KMS-11 (cell line): ENCODE measurements around the gene KRT77.

ENCODE experiments used
- H2AFZ ChIP-seq: fragments of 200-600 bp; sonication (generic); 2 replicates; pipeline ENCODE4 v1.6.1; 2016; ENCODE audit warnings: antibody characterized with exemption, mixed run types, low read depth
- H3K27ac ChIP-seq: fragments of 200-600 bp; sonication (generic); 2 replicates; pipeline ENCODE4 v1.6.1; 2016; ENCODE audit warnings: mild to moderate bottlenecking, mixed run types
- H3K27me3 ChIP-seq: fragments of 200-600 bp; sonication (generic); 2 replicates; pipeline ENCODE4 v1.6.1; 2017; ENCODE audit warnings: mild to moderate bottlenecking, low read depth, mixed run types, moderate library complexity; ENCODE audit not compliant: insufficient read depth
- H3K36me3 ChIP-seq: fragments of 200-600 bp; sonication (generic); 2 replicates; pipeline ENCODE4 v1.6.1; 2017; ENCODE audit warnings: mild to moderate bottlenecking, mixed run types; ENCODE audit not compliant: insufficient read depth
- H3K4me1 ChIP-seq: fragments of 200-600 bp; sonication (generic); 2 replicates; pipeline ENCODE4 v1.6.1; 2016; ENCODE audit warnings: mild to moderate bottlenecking, low read depth, mixed run types; ENCODE audit not compliant: poor library complexity, severe bottlenecking
- H3K4me2 ChIP-seq: fragments of 200-600 bp; sonication (generic); 2 replicates; pipeline ENCODE4 v1.7.0; 2016; ENCODE audit warnings: mild to moderate bottlenecking, mixed run types
- H3K4me3 ChIP-seq: fragments of 200-600 bp; sonication (generic); IDR thresholded peaks from 2 replicates; pipeline ENCODE4 v1.6.1; 2017; ENCODE audit warnings: low read depth, low read length, mixed read lengths; ENCODE audit not compliant: insufficient read depth
- H3K79me2 ChIP-seq: fragments of 200-600 bp; sonication (generic); 2 replicates; pipeline ENCODE4 v1.6.1; 2016; ENCODE audit warnings: low read depth, mixed run types; ENCODE audit not compliant: insufficient read depth
- H3K9ac ChIP-seq: fragments of 200-600 bp; sonication (generic); 2 replicates; pipeline ENCODE4 v1.6.1; 2016; ENCODE audit warnings: mild to moderate bottlenecking, mixed run types
- H4K20me1 ChIP-seq: fragments of 200-600 bp; sonication (generic); 2 replicates; pipeline ENCODE4 v1.6.1; 2016; ENCODE audit warnings: mild to moderate bottlenecking, mixed run types; ENCODE audit not compliant: insufficient read depth
- CTCF ChIP-seq: fragments of 200-600 bp; sonication (generic); conservative IDR thresholded peaks from 2 replicates; pipeline ENCODE4 v1.6.1; 2017; ENCODE audit warnings: low read depth, mild to moderate bottlenecking, antibody characterized with exemption, low read length, moderate library complexity, mixed read lengths

KRT77 gene

GRCh38 chr12:52677671-52678070 lies 25.7 kb downstream of the KRT77 start:
- no peaks in the 10 kb centered on the region for H3K79me2 ChIP-seq
- H3K4me1 ChIP-seq: no peaks in the 10 kb centered on the region
- no peak overlapping the region for H2AFZ ChIP-seq
- no peaks in the 10 kb centered on the region for H4K20me1 ChIP-seq
- no peak overlapping the region for H3K4me3 ChIP-seq
- no peak overlapping the region for H3K27ac ChIP-seq
- H3K9ac ChIP-seq: no peak overlapping the region
- TF ChIP-seq CTCF: no peak
- no peaks in the 10 kb centered on the region for H3K36me3 ChIP-seq
- peaks cover 27% of the 10 kb centered on the region; the same call in 1 of the 2 replicates for H3K27me3 ChIP-seq
- H3K4me2 ChIP-seq: no peak overlapping the region

GRCh38 chr12:52677126-52677525 lies 26.2 kb downstream of the KRT77 start:
- no peaks in the 10 kb centered on the region for H4K20me1 ChIP-seq
- no peak overlapping the region for H3K4me3 ChIP-seq
- no peak overlapping the region for H3K9ac ChIP-seq
- no peaks in the 10 kb centered on the region for H3K36me3 ChIP-seq
- H3K4me1 ChIP-seq: no peaks in the 10 kb centered on the region
- peaks cover 23% of the 10 kb centered on the region; the same call in 1 of the 2 replicates for H3K27me3 ChIP-seq
- no peak overlapping the region for H2AFZ ChIP-seq
- no peak for TF ChIP-seq CTCF
- no peaks in the 10 kb centered on the region for H3K79me2 ChIP-seq
- no peak overlapping the region for H3K27ac ChIP-seq
- H3K4me2 ChIP-seq: no peak overlapping the region

GRCh38 chr12:52676163-52676562 lies 27.2 kb downstream of the KRT77 start:
- Histone ChIP-seq H3K4me3 (no peak overlapping the region), H3K27ac (no peak overlapping the region), H2AFZ (no peak overlapping the region), H4K20me1 (no peaks in the 10 kb centered on the region), H3K79me2 (no peaks in the 10 kb centered on the region), H3K9ac (no peak overlapping the region), H3K4me2 (no peak overlapping the region), H3K27me3 (peaks cover 23% of the 10 kb centered on the region; the same call in 1 of the 2 replicates), H3K4me1 (no peaks in the 10 kb centered on the region), H3K36me3 (no peaks in the 10 kb centered on the region)
- TF ChIP-seq CTCF: no peak

GRCh38 chr12:52675301-52675701 lies 28.0 kb downstream of the KRT77 start:
- no peaks in the 10 kb centered on the region for H3K36me3 ChIP-seq
- H4K20me1 ChIP-seq: no peaks in the 10 kb centered on the region
- H2AFZ ChIP-seq: no peak overlapping the region
- H3K79me2 ChIP-seq: no peaks in the 10 kb centered on the region
- no peak overlapping the region for H3K27ac ChIP-seq
- H3K4me1 ChIP-seq: no peaks in the 10 kb centered on the region
- H3K9ac ChIP-seq: no peak overlapping the region
- TF ChIP-seq CTCF: no peak
- no peak overlapping the region for H3K4me2 ChIP-seq
- H3K4me3 ChIP-seq: no peak overlapping the region
- peaks cover 23% of the 10 kb centered on the region; the same call in 1 of the 2 replicates for H3K27me3 ChIP-seq
